K562 (cell line): ENCODE measurements around the gene SLC5A3. TPM values are rescaled to one million over a fixed set of nuclear protein-coding genes. Genes with fewer than 3 reads are reported as not detected.

Experiments used
- CBFB ChIP-seq: sonication (generic); formaldehyde crosslinking; IDR thresholded peaks from 2 replicates; pipeline ENCODE4 v1.4.0; 2020; ENCODE audit warnings: mild to moderate bottlenecking, missing genetic modification reagents
- HLTF ChIP-seq: fragments of 450-650 bp; IDR thresholded peaks from 2 replicates; pipeline ENCODE4 v1.6.1; 2016
- MED1 ChIP-seq: sonication (generic); formaldehyde crosslinking; IDR thresholded peaks from 2 replicates; pipeline ENCODE4 v1.8.1; 2023; ENCODE audit warnings: missing genetic modification reagents, borderline replicate concordance
- RBM15 ChIP-seq: fragments of 200-400 bp; formaldehyde crosslinking; IDR thresholded peaks from 2 replicates; pipeline ENCODE4 v1.6.1; 2018; ENCODE audit warnings: mild to moderate bottlenecking, low read length, moderate library complexity; ENCODE audit not compliant: insufficient read depth
- SREBF2 ChIP-seq: sonication (generic); formaldehyde crosslinking; IDR thresholded peaks from 2 replicates; pipeline ENCODE4 v1.4.0; 2020; ENCODE audit warnings: mild to moderate bottlenecking, missing genetic modification reagents
- ZNF175 ChIP-seq: fragments of 200-800 bp; sonication (Bioruptor generic); IDR thresholded peaks from 2 replicates; pipeline ENCODE4 v1.6.1; 2016; ENCODE audit warnings: low read depth, mild to moderate bottlenecking, missing genetic modification characterization, missing compliant biosample characterization
- ZNF212 ChIP-seq: fragments of 450-650 bp; formaldehyde crosslinking; IDR thresholded peaks from 2 replicates; pipeline ENCODE4 v1.4.0; 2020; ENCODE audit warnings: mild to moderate bottlenecking
- ZNF274 ChIP-seq: IDR thresholded peaks from 2 replicates; pipeline ENCODE4 v1.6.1; 2011; ENCODE audit warnings: low read depth, mild to moderate bottlenecking, low read length, moderate library complexity, borderline replicate concordance
- ZNF316 ChIP-seq: fragments of 450-650 bp; IDR thresholded peaks from 2 replicates; pipeline ENCODE4 v1.6.1; 2016
- ZNF444 ChIP-seq: fragments of 250-450 bp; sonication (Bioruptor Pico); IDR thresholded peaks from 2 replicates; pipeline ENCODE4 v1.4.0; 2020; ENCODE audit warnings: mild to moderate bottlenecking, moderate library complexity
- polyA plus RNA-seq, 8 experiments: library from polyadenylated mRNA; depleted of rRNA in 4 of 8; stranded (reverse) in 5 of 8; unstranded in 3 of 8; fragments of >200 nt; fragmentation: Nextera tagmentation in 2 of 8; fragmentation: Illumina TruSeq in 1 of 8; extraction: Ambion mirVana in 2 of 8; extraction: Trizol in 1 of 8; gene quantifications; 2 replicates each; pipeline versions ENCODE4 v1.2.1 to v1.2.3, GENCODE V29; 2011 to 2014; ENCODE audit warnings: inconsistent platforms in 1 of 8, missing spikeins in 1 of 8
- total RNA-seq, 7 experiments: library from RNA; depleted of rRNA in 6 of 7; stranded (reverse); fragments of >200 nt in 6 of 7; fragmentation: Illumina TruSeq in 2 of 7; extraction: Trizol in 2 of 7; gene quantifications; 2 replicates each; pipeline versions ENCODE4 v1.2.1 to v1.2.3, GENCODE V29; 2011 to 2021; ENCODE audit warnings: low replicate concordance in 1 of 7
- TF ChIP-seq, protein P1 (sequence below), 2 experiments: fragments of 450-650 bp; formaldehyde crosslinking in 1 of 2; IDR thresholded peaks; 2 replicates each; pipeline versions ENCODE4 v1.4.0 to v1.6.1; 2014 to 2020; ENCODE audit warnings: mild to moderate bottlenecking in 2 of 2, borderline replicate concordance in 1 of 2, low read depth in 1 of 2
- TF ChIP-seq, protein P2 (sequence below): fragments of 250-450 bp; sonication (Bioruptor Pico); IDR thresholded peaks from 2 replicates; pipeline ENCODE4 v1.5.1; 2021; ENCODE audit warnings: mild to moderate bottlenecking

SLC5A3 gene
- total and polyA plus RNA-seq, 9 of the 15 experiments (the other 6 are each of a cell fraction or from before 2014, with no cell fraction given), result 2.9 to 20.6 (median 9.0) TPM

DNA sequence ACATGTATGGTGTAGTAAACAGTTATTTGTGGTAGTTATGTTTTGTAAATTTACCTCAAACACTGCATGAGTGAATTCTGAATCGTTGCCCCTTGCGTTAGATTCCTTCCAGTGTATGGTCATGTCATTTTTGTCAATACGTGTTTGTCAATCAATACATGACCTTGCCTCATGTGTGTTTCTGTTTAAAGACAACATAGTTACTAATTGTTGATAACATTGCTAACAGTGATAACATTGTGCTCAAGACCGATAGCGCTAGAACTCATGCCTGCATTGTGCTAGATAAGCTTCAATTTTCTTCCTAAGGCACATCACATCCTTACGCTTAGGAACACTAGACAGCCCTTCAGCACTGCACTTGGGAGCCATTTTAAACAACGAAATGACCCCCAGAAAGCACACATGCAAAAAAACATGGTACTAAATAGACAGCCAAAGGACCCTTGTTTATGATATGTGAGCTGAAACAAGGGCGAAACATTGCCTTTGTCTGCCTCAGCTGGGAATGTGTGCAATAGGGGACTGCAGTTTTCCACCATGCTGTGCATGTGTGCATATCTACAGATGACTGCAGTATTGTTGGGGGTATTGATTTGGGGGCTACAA is 37.3 kb downstream of the SLC5A3 start (continued):
- TF ChIP-seq, protein P1, sequence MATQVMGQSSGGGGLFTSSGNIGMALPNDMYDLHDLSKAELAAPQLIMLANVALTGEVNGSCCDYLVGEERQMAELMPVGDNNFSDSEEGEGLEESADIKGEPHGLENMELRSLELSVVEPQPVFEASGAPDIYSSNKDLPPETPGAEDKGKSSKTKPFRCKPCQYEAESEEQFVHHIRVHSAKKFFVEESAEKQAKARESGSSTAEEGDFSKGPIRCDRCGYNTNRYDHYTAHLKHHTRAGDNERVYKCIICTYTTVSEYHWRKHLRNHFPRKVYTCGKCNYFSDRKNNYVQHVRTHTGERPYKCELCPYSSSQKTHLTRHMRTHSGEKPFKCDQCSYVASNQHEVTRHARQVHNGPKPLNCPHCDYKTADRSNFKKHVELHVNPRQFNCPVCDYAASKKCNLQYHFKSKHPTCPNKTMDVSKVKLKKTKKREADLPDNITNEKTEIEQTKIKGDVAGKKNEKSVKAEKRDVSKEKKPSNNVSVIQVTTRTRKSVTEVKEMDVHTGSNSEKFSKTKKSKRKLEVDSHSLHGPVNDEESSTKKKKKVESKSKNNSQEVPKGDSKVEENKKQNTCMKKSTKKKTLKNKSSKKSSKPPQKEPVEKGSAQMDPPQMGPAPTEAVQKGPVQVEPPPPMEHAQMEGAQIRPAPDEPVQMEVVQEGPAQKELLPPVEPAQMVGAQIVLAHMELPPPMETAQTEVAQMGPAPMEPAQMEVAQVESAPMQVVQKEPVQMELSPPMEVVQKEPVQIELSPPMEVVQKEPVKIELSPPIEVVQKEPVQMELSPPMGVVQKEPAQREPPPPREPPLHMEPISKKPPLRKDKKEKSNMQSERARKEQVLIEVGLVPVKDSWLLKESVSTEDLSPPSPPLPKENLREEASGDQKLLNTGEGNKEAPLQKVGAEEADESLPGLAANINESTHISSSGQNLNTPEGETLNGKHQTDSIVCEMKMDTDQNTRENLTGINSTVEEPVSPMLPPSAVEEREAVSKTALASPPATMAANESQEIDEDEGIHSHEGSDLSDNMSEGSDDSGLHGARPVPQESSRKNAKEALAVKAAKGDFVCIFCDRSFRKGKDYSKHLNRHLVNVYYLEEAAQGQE (IDR thresholded peaks at IDR 0.05; ENCODE audit: borderline replicate concordance), result peak; percentile 12; the same call in 1 of the 2 replicates
- TF ChIP-seq, protein P1 (CRISPR knock-in tag; IDR thresholded peaks at IDR 0.05; ENCODE audit: low read depth), result no peak
- TF ChIP-seq ZNF212 (CRISPR knock-in tag) (no peak), SREBF2 (CRISPR knock-in tag) (no peak), ZNF316 (no peak), ZNF175 (peak; percentile 85), MED1 (no peak), ZNF444 (CRISPR knock-in tag) (no peak), CBFB (CRISPR knock-in tag) (no peak), RBM15 (no peak), ZNF274 (peak; percentile 41; the same call in 1 of the 2 replicates), HLTF (no peak)
- TF ChIP-seq, protein P2, sequence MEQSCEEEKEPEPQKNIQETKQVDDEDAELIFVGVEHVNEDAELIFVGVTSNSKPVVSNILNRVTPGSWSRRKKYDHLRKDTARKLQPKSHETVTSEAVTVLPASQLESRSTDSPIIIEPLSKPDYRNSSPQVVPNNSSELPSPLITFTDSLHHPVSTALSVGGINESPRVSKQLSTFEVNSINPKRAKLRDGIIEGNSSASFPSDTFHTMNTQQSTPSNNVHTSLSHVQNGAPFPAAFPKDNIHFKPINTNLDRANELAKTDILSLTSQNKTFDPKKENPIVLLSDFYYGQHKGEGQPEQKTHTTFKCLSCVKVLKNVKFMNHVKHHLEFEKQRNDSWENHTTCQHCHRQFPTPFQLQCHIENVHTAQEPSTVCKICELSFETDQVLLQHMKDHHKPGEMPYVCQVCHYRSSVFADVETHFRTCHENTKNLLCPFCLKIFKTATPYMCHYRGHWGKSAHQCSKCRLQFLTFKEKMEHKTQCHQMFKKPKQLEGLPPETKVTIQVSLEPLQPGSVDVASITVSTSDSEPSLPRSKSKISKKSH, result no peak
